Stimulated activated CD4-positive, alpha-beta T cell treated with anti-CD3 and anti-CD28 coated beads, Interleukin-1b, Interleukin-23, amount 100 ng/mL, for 1 hour (primary cell): ENCODE data around the gene ENO2.

ENCODE experiments used
- DNase-seq, 2 donors: peaks; one replicate each; pipeline ENCODE4 v3.0.0-alpha.2; 2020; ENCODE audit warnings: low read depth in 2 of 2

The ENO2 gene

GRCh38 chr12:6932766-6933165 lies 18.4 kb downstream of the ENO2 start:
- DNase-seq: no peak

GRCh38 chr12:6934110-6934509 lies 19.7 kb downstream of the ENO2 start:
- no peak for DNase-seq

GRCh38 chr12:6935371-6936193 lies 21.2 kb downstream of the ENO2 start:
- DNase-seq: no peak

GRCh38 chr12:6936194-6936635 lies 21.8 kb downstream of the ENO2 start:
- no peak for DNase-seq

- DNase-seq: no peak
Observed at GRCh38 chr12:6936636-6937480, 22.5 kb downstream of the ENO2 start.

- DNase-seq: peak; percentile 77 to 86
Observed at GRCh38 chr12:6937481-6938352, 23.3 kb downstream of the ENO2 start.

GRCh38 chr12:6938353-6939190 lies 24.2 kb downstream of the ENO2 start:
- no peak for DNase-seq

- no peak for DNase-seq
Observed at GRCh38 chr12:6939191-6939540, 24.8 kb downstream of the ENO2 start.

- no peak for DNase-seq
Observed at GRCh38 chr12:6941267-6941666, 26.9 kb downstream of the ENO2 start.

GRCh38 chr12:6941782-6942181 lies 27.4 kb downstream of the ENO2 start:
- DNase-seq: no peak

- no peak for DNase-seq
Observed at GRCh38 chr12:6942331-6942665, 27.9 kb downstream of the ENO2 start.

GRCh38 chr12:6943389-6943721 lies 29.0 kb downstream of the ENO2 start:
- no peak for DNase-seq

GRCh38 chr12:6943722-6944380 lies 29.5 kb downstream of the ENO2 start, which contains the start of the genes C12orf57 and RNU7-1:
TSS of gene C12orf57 (plus strand) at chr12:6944022. CDS start at chr12:6944122, 100 bp downstream.
TSS of gene RNU7-1 (plus strand) at chr12:6943816.
- DNase-seq: no peak

GRCh38 chr12:6944381-6945186 lies 30.2 kb downstream of the ENO2 start:
- peak; percentile 63 to 71 for DNase-seq

GRCh38 chr12:6945613-6946012 lies 31.2 kb downstream of the ENO2 start:
- no peak for DNase-seq

GRCh38 chr12:6946033-6946919 lies 31.9 kb downstream of the ENO2 start:
- DNase-seq: no peak

GRCh38 chr12:6946920-6947374 lies 32.6 kb downstream of the ENO2 start:
- DNase-seq: no peak

GRCh38 chr12:6947615-6948014 lies 33.2 kb downstream of the ENO2 start:
- no peak for DNase-seq
